GM19240 (cell line): ENCODE results near the gene PSTPIP2.
"Not testable (repeated sequence)": the region's sequence is repeated elsewhere in the genome, so short reads cannot be mapped to it uniquely, and the experiment has no call there.

Source experiments
- DNase-seq: peaks from one replicate; pipeline ENCODE4 v3.0.0; 2011; ENCODE audit warnings: low spot score; ENCODE audit not compliant: insufficient read length

The PSTPIP2 gene

GRCh38 chr18:45991788-45992187, 80.3 kb downstream of the PSTPIP2 start:
- DNase-seq = no peak

GRCh38 chr18:45984546-45985235, 87.4 kb downstream of the PSTPIP2 start:
- no peak for DNase-seq

- DNase-seq = no peak
Measured at GRCh38 chr18:45981821-45982220, 90.2 kb downstream of the PSTPIP2 start.

- no peak for DNase-seq
Measured at GRCh38 chr18:45980229-45980628, 91.8 kb downstream of the PSTPIP2 start.

GRCh38 chr18:45978084-45978483, 94.0 kb downstream of the PSTPIP2 start:
- DNase-seq = no peak

GRCh38 chr18:45976974-45977373, 95.1 kb downstream of the PSTPIP2 start:
- no peak for DNase-seq

GRCh38 chr18:45976566-45976965, 95.5 kb downstream of the PSTPIP2 start:
- no peak for DNase-seq

- no peak for DNase-seq
Measured at GRCh38 chr18:45974088-45974536, 97.9 kb downstream of the PSTPIP2 start.

GRCh38 chr18:45967007-45967706, 104.9 kb downstream of the PSTPIP2 start, which contains the start of gene EPG5:
Gene EPG5, minus strand, starts transcription at chr18:45967329. Its CDS starts 90 bp downstream, at chr18:45967239.
- DNase-seq = peak; percentile 69

- DNase-seq = not testable (repeated sequence)
Measured at GRCh38 chr18:45964913-45965312, 107.1 kb downstream of the PSTPIP2 start.

GRCh38 chr18:45962866-45963265, 109.2 kb downstream of the PSTPIP2 start:
- DNase-seq = no peak

- no peak for DNase-seq
Measured at GRCh38 chr18:45962461-45962860, 109.6 kb downstream of the PSTPIP2 start.

GRCh38 chr18:45959484-45959883, 112.6 kb downstream of the PSTPIP2 start:
- DNase-seq = not testable (repeated sequence)

- DNase-seq = no peak
Measured at GRCh38 chr18:45958730-45959129, 113.3 kb downstream of the PSTPIP2 start.

- DNase-seq = no peak
Measured at GRCh38 chr18:45958027-45958426, 114.0 kb downstream of the PSTPIP2 start.

GRCh38 chr18:45957100-45957499, 115.0 kb downstream of the PSTPIP2 start:
- DNase-seq = no peak

GRCh38 chr18:45954070-45954934, 117.8 kb downstream of the PSTPIP2 start:
- no peak for DNase-seq

GRCh38 chr18:45951016-45951714, 120.9 kb downstream of the PSTPIP2 start:
- DNase-seq = no peak

- DNase-seq = no peak
Measured at GRCh38 chr18:45945669-45946068, 126.4 kb downstream of the PSTPIP2 start.

GRCh38 chr18:45940724-45941123, 131.3 kb downstream of the PSTPIP2 start:
- no peak for DNase-seq

GRCh38 chr18:45939236-45939635, 132.8 kb downstream of the PSTPIP2 start:
- DNase-seq = no peak
